Tibial nerve (tissue), 4 donors: Measurements from ENCODE around the gene REXO1. TPM values are rescaled to one million over a fixed set of nuclear protein-coding genes. Genes with fewer than 3 reads are reported as not detected.

Experiments used
- DNase-seq, 2 donors: peaks; one replicate each; pipeline ENCODE4 v3.0.0-alpha.2; 2019; ENCODE audit warnings: low spot score in 2 of 2
- H3K27ac ChIP-seq, 4 donors: fragments of 200-600 bp; sonication (generic) in 3 of 4; one replicate each; pipeline ENCODE4 v1.5.1; 2017 to 2019; ENCODE audit warnings: mild to moderate bottlenecking in 1 of 4
- H3K27me3 ChIP-seq, 2 donors: fragments of 200-600 bp; sonication (generic) in 1 of 2; one replicate each; pipeline versions ENCODE4 v1.5.1 to v1.6.0; 2017 to 2019
- H3K36me3 ChIP-seq, 3 donors: fragments of 200-600 bp; sonication (generic); one replicate each; pipeline ENCODE4 v1.5.1; 2018 to 2019
- H3K4me1 ChIP-seq, 4 donors: fragments of 200-600 bp; sonication (generic) in 3 of 4; one replicate each; pipeline ENCODE4 v1.5.1; 2017 to 2019
- H3K4me3 ChIP-seq, 4 donors: fragments of 200-600 bp; sonication (generic) in 3 of 4; one replicate each; pipeline ENCODE4 v1.5.1; 2017 to 2019; ENCODE audit warnings: mild to moderate bottlenecking in 1 of 4, moderate library complexity in 1 of 4
- H3K9me3 ChIP-seq, 4 donors: fragments of 200-600 bp; sonication (generic) in 3 of 4; one replicate each; pipeline ENCODE4 v1.5.1; 2017 to 2019
- CTCF ChIP-seq, 5 experiments: fragments of 200-600 bp in 3 of 5; fragments of 450-650 bp in 2 of 5; sonication (generic) in 3 of 5; IDR thresholded peaks; one replicate each; pipeline ENCODE4 v1.5.1; 2016 to 2019; ENCODE audit warnings: antibody characterized with exemption in 5 of 5, mild to moderate bottlenecking in 3 of 5, moderate library complexity in 2 of 5
- EP300 ChIP-seq, 2 donors: sonication (generic); formaldehyde crosslinking; IDR thresholded peaks; one replicate each; pipeline ENCODE4 v1.6.1; 2017; ENCODE audit warnings: antibody characterized with exemption in 2 of 2, mild to moderate bottlenecking in 1 of 2
- POLR2A ChIP-seq, 2 donors: fragments of 450-650 bp; IDR thresholded peaks; one replicate each; pipeline ENCODE4 v1.6.1; 2017; ENCODE audit warnings: antibody characterized with exemption in 2 of 2, mild to moderate bottlenecking in 2 of 2, moderate library complexity in 2 of 2
- WGBS, 2 donors: methylation state at CpG; one replicate each; pipeline ENCODE4 v1.1.5; 2018; 5-methylcytosine and 5-hydroxymethylcytosine counted together
- total RNA-seq, 4 donors: library from RNA; depleted of rRNA; stranded (reverse); fragments of >200 nt; gene quantifications; one replicate each; pipeline ENCODE4 v1.1.0, GENCODE V29; 2016

The REXO1 gene
- total RNA-seq, 4 donors from 2014 or later = 17.9 to 87.3 (median 31.1) TPM

GRCh38 chr19:1814833-1815604, 33.3 kb downstream of the REXO1 start:
- H3K36me3 ChIP-seq = peaks cover 3 to 56% (median 42%) of the 10 kb centered on the region in 3 donors
- no peaks in the 10 kb centered on the region for H3K27me3 ChIP-seq
- TF ChIP-seq CTCF (IDR thresholded peaks at IDR 0.05) (no peak), EP300 (IDR thresholded peaks at IDR 0.05) (no peak), POLR2A (IDR thresholded peaks at IDR 0.05) (no peak)

GRCh38 chr19:1814391-1814790, 33.9 kb downstream of the REXO1 start:
- Histone ChIP-seq H3K27ac (no peak overlapping the region), H3K27me3 (no peaks in the 10 kb centered on the region), H3K36me3 (peaks cover 3 to 50% (median 36%) of the 10 kb centered on the region in 3 donors), H3K4me3 (no peak overlapping the region), H3K4me1 (peaks cover 3 to 24% (median 12%) of the 10 kb centered on the region in 4 donors), H3K9me3 (no peaks in the 10 kb centered on the region)
- DNase-seq = no peak
- WGBS, 2 donors = 66% methylated on average over 9 to 10 of the region's 10 CpGs
- TF ChIP-seq CTCF (IDR thresholded peaks at IDR 0.05) (no peak), EP300 (IDR thresholded peaks at IDR 0.05) (no peak), POLR2A (IDR thresholded peaks at IDR 0.05) (no peak)

More at GRCh38 chr19:1814833-1815604, 33.3 kb downstream of the REXO1 start:
- no peak overlapping the region for H3K4me3 ChIP-seq
- no peak for DNase-seq
- peaks cover 3 to 24% (median 12%) of the 10 kb centered on the region in 4 donors for H3K4me1 ChIP-seq
- WGBS, 2 donors = 71% methylated on average over 23 to 26 of the region's 26 CpGs
- H3K27ac ChIP-seq = no peak overlapping the region
- H3K9me3 ChIP-seq = no peaks in the 10 kb centered on the region

- H3K27me3 ChIP-seq = no peaks in the 10 kb centered on the region
- WGBS, 2 donors = 59 to 71% methylated on average over 20 to 21 of the region's 21 CpGs
- H3K4me1 ChIP-seq = peaks cover 3 to 24% (median 12%) of the 10 kb centered on the region in 4 donors
- no peak for DNase-seq
- H3K4me3 ChIP-seq = peak overlapping the region in 3 of 4 donors; percentile 24 to 56 (median 49)
- H3K9me3 ChIP-seq = no peaks in the 10 kb centered on the region
- TF ChIP-seq POLR2A (IDR thresholded peaks at IDR 0.05) = no peak
- TF ChIP-seq EP300 (IDR thresholded peaks at IDR 0.05) = no peak
- TF ChIP-seq CTCF (IDR thresholded peaks at IDR 0.05) = no peak
- H3K36me3 ChIP-seq = peaks cover 3 to 40% (median 27%) of the 10 kb centered on the region in 3 donors
- H3K27ac ChIP-seq = peak overlapping the region in 3 of 4 donors; percentile 71 to 87 (median 76)
Measured at GRCh38 chr19:1813192-1814182, 34.8 kb downstream of the REXO1 start.

- Histone ChIP-seq H3K27ac (peak overlapping the region; percentile 56 to 87 (median 74)), H3K36me3 (peaks cover 0 to 32% (median 19%) of the 10 kb centered on the region in 3 donors), H3K4me3 (peak overlapping the region; percentile 24 to 56 (median 40)), H3K9me3 (no peaks in the 10 kb centered on the region), H3K27me3 (no peaks in the 10 kb centered on the region), H3K4me1 (peaks cover 3 to 24% (median 12%) of the 10 kb centered on the region in 4 donors)
- TF ChIP-seq POLR2A (IDR thresholded peaks at IDR 0.05) (peak in 1 of 2 donors; percentile 30), CTCF (IDR thresholded peaks at IDR 0.05) (peak in 4 of 5 experiments; percentile 34 to 54 (median 41)), EP300 (IDR thresholded peaks at IDR 0.05) (peak; percentile 45 to 47)
- peak; percentile 83 to 86 for DNase-seq
- WGBS, 2 donors = 1% methylated on average over 41 to 47 of the region's 47 CpGs
Measured at GRCh38 chr19:1812426-1813191, 35.7 kb downstream of the REXO1 start.
